C4-2B (cell line): Measurements from ENCODE around the gene UBD.

Experiments used
- CTCF ChIP-seq: fragments of 450-650 bp; conservative IDR thresholded peaks from 2 replicates; pipeline ENCODE4 v1.5.1; 2017; ENCODE audit warnings: mild to moderate bottlenecking
- ZFX ChIP-seq: fragments of 450-650 bp; IDR thresholded peaks from 2 replicates; pipeline ENCODE4 v1.6.1; 2017

GRCh38 chr6:29524444-29525310 lies 34.9 kb downstream of the UBD start:
- no peak for TF ChIP-seq CTCF
- TF ChIP-seq ZFX = no peak
